ENCODE measurements around the gene NBPF1.
A peak's percentile ranks its signal among the peaks of the same experiment; 100 is the strongest.
"Not testable (repeated sequence)": the region's sequence is repeated elsewhere in the genome, so short reads cannot be mapped to it uniquely, and the experiment has no call there.

Gene NBPF1

GRCh38 chr1:16641159-16641975 lies 28.0 kb upstream of the NBPF1 start:
- DNase-seq, result not testable (repeated sequence)

DNA sequence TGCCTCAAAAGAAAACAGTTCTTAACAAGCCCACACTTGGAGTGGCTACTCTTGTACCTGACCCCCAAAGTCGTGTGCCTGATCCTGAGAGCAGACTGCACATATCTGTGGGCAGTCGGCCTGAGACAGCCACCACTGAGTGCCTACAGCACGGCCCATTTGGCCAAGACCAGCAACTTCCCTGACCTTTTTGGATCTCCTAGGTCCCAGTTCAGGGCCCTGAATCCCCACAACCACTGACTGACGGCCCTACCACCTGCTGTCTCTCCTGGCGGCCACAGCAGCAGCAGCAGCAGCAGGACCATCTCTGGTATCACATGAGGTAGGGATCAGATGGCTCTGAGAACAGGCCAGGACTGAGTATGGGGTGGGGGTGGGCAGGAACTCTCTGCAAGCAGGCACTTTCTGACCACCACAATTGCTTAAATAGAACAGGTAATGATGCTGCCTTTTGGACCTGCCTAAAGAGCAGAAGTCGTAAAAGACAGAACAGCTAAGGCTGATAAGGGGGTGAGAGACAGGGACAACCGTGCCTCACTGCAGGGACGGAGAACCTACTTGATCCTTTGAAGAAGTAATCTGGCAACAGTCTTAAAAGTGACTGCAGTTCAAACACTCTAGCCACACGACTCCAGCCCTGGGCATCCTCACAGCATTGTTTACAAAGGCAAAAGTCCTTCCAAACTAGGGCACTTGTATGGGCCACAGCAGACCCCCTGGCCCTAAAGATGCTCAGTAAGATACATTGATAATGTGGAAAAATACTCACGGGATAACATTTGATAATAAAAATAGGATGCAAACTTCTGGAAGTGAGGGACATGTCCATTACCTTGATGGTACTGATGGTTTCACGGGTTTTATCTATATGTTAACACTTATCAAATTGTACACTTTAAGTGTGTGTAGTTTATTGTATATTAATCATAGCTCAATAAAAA lies 26.0 kb upstream of the NBPF1 start:
- DNase-seq, result not testable (repeated sequence)

- DNase-seq, result not testable (repeated sequence)
These were observed 24.8 kb upstream of the NBPF1 start for GRCh38 chr1:16637941-16638778.

GRCh38 chr1:16636551-16637195 lies 23.3 kb upstream of the NBPF1 start:
- not testable (repeated sequence) for DNase-seq

DNA sequence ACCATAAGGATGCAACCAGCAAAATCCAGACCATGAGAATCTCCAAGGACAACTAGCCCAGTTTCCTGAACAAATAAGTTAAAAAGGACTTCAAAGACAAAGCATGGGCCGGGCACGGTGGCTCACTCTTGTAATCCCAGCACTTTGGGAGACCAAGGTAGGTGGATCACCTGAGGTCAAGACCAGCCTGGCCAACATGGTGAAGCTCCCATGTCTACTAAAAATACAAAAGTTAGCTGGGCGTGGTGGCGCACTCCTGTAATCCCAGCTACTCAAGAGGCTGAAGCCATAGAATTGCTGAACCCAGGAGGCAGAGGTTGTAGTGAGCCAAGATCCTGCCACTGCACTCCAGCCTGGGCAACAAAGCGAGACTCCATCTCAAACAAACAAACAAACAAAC lies 22.6 kb upstream of the NBPF1 start:
- not testable (repeated sequence) for DNase-seq

DNA sequence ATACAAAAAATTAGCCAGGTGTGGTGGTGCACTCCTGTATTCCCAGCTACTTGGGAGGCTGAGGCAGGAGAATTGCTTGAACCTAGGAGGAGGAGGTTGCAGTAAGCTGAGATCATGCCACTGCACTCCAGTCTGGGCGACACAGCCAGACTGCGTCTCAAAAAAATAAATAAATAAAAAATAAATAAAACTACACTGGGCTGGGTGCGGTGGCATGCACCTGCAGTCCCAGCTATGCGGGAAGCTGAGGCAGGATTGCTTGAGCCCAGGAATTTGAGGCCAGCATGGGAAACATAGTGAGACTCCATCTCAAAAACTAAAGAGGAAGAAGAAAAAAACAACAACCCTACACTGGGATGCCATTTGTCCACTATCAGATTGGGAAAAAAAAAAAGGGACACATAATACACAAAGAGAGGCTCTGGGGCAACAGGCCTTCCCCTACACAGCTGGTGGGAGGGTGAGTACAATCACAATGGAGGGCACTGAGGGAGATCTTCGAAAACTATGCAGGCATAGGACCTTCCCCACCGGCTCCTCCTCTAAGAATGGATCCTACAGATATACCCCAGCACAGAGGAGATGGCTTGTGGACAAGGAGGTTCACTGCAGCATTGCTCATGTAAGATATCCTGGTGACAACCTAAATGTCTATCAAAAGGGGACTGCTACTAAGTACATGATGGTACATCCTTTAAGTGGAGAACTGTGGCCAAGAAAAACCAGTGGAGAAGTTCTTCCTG lies 20.3 kb upstream of the NBPF1 start:
- peak; percentile 11 for DNase-seq

- DNase-seq, result not testable (repeated sequence)
These were observed 18.9 kb upstream of the NBPF1 start for GRCh38 chr1:16632044-16632850.

- DNase-seq, result no peak
These were observed 18.1 kb upstream of the NBPF1 start for GRCh38 chr1:16631248-16632043.

DNA sequence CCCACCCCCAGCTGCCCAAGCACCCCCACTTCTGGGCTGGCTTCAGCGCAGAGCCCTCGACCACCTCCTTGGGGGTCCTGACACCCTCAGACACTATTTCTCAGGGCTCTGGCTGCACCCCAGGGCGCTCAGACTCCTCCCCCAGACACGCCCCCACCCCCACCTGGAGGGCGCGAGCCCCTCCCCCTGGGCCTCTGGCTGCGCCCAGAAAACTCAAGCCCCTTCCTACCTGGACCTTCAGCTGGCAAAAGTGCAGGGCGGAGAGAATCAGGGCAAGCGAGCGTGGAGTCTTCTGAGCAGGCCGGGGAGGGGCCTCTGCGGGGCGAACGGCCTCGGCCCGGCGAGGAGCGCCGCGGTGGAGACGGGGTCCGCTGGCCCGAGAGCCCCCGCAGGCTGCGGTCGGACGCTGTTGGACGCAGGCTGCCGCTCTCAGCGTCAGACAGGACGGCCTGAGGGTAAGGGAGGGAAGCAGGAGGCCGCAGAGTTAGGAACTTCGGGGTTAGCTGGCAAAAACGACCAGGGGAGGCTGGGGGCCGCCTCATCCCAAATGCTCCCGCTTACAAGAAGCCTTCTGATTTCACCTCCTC lies 17.4 kb upstream of the NBPF1 start:
- no peak for DNase-seq

DNA sequence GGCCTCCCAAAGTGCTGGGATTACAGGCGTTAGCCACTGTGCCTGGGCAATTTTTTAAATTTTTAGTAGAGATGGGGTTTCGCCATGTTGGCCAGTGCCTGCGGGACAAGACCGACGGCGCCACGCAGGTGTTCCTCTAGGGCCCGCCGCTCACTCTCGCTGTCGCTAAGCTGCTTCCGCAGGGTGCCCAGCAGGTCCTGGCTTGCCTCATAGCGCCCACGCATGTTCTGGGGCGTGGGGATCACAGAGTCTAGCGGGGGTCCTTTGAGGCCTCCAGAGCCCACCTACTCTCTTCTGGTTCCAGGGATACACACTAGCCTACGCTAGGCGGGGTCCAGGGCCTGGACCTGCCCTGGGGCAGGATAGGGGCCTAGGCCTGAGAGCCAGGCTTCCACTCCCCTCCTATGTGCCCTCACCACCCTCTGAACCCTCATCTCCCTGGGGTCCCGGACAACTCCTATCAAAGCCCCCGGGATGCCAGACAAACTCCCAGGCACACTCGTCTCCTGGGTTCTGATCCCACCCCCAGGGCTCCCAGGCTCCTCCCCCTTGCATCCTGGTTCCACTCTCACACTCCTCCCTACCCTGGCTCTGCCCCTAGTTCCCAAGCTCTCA lies 16.7 kb upstream of the NBPF1 start:
- not testable (repeated sequence) for DNase-seq

- no peak for DNase-seq
These were observed 15.2 kb upstream of the NBPF1 start for GRCh38 chr1:16628361-16629111.

- DNase-seq, result not testable (repeated sequence)
These were observed 13.1 kb upstream of the NBPF1 start for GRCh38 chr1:16626409-16626983.

- DNase-seq, result no peak
These were observed 12.4 kb upstream of the NBPF1 start for GRCh38 chr1:16625497-16626408.

- DNase-seq, result not testable (repeated sequence)
These were observed 10.7 kb upstream of the NBPF1 start for GRCh38 chr1:16623812-16624719.

DNA sequence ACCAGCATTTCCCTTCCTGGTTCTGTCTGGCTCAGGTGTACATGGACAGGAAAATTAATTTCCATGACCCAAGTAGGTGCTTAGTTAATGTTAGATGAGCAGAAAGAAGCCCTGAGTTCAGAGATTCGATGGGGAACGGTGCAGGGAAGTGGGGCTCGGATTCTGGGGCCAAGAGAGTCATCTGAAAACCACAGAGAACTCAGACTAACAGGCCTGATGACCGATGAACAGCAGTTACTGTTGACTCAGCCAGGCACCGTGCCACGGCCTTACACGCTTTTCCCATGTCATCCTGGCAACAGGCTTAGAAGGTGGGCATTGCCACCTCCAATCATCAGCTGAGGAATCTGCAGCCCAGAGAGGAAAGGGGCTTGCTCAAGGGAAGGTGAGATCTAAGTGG lies 10.0 kb upstream of the NBPF1 start:
- not testable (repeated sequence) for DNase-seq
